ENCODE data around the gene TDRD7.

TDRD7 gene, protein sequence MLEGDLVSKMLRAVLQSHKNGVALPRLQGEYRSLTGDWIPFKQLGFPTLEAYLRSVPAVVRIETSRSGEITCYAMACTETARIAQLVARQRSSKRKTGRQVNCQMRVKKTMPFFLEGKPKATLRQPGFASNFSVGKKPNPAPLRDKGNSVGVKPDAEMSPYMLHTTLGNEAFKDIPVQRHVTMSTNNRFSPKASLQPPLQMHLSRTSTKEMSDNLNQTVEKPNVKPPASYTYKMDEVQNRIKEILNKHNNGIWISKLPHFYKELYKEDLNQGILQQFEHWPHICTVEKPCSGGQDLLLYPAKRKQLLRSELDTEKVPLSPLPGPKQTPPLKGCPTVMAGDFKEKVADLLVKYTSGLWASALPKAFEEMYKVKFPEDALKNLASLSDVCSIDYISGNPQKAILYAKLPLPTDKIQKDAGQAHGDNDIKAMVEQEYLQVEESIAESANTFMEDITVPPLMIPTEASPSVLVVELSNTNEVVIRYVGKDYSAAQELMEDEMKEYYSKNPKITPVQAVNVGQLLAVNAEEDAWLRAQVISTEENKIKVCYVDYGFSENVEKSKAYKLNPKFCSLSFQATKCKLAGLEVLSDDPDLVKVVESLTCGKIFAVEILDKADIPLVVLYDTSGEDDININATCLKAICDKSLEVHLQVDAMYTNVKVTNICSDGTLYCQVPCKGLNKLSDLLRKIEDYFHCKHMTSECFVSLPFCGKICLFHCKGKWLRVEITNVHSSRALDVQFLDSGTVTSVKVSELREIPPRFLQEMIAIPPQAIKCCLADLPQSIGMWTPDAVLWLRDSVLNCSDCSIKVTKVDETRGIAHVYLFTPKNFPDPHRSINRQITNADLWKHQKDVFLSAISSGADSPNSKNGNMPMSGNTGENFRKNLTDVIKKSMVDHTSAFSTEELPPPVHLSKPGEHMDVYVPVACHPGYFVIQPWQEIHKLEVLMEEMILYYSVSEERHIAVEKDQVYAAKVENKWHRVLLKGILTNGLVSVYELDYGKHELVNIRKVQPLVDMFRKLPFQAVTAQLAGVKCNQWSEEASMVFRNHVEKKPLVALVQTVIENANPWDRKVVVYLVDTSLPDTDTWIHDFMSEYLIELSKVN

DNA sequence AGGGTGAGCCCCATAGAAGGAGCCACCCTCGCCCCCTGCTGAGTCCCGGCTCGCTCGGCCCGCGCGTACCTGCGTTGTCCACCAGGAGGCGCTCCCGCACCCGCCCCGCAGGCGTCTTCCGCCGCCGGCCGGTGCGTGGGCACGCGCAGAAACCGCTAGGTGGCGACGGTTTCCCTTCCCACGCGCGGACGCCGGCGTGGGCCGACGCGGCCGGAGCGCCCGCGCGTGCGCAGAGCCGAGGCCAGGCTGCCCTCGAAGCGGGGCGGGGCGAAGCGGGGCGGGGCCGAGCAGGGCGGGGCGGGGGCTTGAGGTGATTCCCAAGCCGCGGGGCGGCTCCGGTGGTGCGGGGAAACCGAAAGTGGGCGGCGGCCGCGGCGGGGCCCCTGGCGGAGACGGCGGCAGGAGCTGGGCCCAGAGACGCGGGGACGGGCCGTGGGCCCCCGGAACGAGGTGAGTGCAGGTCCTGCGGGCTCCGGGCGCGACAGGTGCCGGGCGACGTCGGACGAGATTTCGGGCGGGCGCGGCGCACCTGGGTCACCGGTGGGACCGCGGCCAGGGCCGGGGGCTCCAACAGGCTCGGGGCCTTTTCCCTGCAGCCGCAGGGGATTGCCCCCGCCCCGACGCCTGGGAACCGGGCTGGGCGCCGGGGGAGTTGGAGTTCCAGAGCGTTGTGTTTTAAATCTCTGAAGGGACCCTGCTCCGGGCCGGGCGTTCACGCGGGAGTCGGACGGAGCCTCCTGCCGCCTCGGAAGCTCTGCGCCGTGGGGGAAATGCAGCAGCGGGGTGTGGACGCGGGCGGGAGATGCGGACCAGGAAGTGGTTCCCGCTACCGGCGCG, at the start of gene TDRD7:
TSS of gene TDRD7 (plus strand) at position 308 of the 837 bp plus-strand sequence. CDS start 16,370 bp downstream, outside the sequence.
- peak; percentile 66 for DNase-seq

DNA sequence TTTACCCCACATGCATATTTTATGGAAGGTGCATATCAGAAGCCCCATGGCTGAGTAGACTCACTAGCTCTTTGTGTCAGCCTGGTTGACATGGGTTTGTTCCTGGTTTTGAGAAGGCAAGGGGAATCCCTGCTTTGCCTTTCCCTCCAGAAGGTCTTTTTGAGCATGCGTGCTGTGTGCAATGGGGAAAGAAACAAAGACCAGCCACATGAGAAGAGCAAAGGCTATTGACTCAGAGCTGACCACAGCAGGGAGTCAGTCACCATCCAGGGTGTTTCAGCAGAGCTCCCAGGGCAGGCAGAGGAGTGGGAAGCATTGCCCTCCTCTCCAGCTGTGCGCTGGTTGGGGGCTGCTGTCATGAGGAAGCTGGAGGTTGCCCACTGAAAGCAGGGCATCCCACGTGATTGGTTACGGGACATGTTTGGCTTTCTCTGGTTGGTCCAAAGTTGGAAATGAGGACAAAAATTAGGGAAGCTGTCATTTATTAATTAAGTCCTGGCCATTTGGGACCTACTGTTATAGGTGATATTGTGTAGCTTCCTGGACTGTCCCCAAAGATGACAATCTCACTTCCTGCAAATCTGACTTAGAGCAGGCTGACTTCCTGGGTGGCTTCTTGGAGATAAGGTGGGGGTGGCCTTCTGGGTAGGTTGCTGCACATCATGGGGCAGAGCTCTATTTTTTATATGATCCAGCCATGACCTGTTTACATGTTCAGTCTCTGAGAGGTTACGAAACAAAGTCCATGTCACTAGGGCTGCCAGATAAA, 48.9 kb upstream of the TDRD7 start:
- DNase-seq, result no peak

DNA sequence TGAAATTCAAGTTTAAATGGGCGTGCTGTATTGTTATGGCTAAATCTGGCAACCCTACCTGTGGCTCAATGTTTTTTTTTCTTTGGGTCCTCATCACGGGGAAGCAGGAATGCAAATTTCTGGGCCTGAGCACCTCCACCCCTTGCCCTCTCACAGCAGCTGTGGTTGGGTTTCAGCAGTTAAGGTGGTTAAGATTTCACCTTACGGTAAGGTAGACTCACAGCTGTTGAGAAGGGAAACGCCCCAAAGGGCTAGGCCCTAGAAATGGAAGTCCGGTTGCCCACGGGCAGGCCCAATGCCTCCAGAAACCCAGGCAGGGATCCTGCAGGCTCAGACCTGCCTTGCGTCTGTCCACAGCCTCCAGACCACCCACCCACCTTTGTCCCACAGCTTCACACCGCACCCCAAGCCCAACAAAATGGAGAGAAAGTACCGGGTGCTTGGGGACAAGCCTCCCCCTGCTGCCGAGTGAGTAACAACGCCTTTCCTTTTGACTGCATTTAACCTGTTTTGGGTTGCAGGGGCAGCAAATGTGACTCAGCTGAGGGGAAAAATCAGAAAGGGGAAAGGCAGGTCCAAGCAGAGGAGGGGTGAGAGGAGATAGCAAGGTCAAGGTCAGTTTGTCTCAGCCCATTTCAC, 48.1 kb upstream of the TDRD7 start:
- DNase-seq, result no peak

DNA sequence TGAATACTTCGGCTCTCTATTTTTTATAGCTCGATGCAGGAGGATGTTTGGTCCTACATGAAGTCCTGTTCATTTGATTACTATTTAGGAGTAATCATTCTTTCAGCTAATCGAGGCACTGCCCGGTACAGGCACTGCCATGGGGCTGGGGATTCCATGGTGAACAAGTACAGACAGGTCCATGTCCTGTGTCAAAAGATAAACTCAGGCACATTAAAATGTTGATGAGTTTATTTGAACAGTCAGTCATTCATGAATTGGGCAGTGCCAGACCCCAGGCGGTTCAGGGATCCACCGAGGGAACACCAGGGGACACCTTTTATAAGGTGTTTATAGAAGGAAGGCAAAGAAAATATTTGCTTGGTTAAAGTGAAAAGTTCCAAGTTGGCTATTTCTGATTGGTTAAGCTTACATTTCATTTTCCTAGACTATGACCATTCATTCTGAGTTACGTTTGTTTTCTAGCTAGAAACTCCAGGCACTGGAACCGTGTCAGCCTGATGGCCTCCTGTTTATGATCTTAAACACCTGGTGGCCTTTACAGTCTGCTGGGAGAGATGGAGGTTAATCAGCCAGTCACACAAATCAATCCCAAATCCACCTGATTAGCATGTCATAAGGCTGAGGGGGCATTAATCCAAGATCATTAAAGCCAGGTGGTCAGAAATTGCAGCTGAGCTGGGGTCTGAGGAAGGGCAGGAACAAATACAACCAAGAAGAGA, 47.0 kb upstream of the TDRD7 start:
- DNase-seq, result no peak

DNA sequence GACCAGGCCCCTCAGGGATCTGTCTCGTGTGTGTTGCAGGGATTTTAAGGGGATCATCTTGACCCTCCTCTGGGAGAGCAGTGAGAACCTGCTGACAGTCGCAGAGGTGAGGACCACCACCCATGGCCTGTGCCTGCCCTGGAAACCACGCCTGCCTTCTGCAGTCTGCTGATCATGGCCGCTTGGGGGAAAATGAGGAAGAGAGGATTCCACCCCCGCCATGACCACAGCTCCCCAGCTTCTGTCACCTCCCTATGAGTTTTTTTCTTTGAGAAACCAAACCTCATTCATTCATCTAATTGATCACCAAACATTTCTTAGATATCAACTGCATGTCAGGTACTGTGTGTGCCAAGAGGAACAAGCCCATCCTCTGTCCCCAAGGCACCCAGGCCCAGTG, 46.3 kb upstream of the TDRD7 start:
- no peak for DNase-seq

DNA sequence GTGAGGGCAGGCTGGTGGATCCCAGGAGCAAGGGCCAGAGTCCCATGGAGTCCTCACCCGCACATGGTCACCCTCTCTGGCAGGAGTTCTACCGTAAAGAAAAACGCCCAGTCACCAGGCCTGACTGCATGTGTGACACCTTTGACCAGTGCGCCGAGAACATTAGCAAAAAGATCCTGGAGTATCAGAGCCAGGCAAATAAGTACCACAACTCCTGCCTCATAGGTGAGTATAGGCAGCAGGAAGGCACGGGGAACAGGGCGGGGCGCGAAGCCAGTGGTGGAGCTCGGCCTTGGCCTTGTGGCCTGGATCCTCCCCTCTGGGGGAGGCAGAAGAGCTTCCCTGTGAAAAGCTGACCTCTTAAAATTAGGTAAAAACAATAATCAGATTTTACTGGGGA, 45.4 kb upstream of the TDRD7 start:
- no peak for DNase-seq

DNA sequence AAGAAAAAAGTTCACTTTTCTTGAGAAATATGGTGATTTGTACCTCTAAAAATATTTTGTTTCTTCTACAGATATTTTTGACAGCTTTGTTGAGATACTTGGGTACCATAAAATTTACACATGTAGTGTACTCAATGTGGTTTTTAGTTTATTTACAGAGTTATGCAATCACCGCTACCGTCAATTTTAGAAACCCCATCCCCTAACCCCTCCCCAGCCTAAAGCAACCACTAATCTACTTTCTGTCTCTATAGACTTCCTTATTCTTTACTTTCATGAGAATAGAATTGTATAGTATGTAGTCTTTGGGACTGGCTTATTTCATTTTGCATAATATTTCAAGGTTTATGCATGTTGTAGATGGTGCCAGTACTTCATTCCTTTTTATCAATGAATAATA, 45.0 kb upstream of the TDRD7 start:
- no peak for DNase-seq

DNA sequence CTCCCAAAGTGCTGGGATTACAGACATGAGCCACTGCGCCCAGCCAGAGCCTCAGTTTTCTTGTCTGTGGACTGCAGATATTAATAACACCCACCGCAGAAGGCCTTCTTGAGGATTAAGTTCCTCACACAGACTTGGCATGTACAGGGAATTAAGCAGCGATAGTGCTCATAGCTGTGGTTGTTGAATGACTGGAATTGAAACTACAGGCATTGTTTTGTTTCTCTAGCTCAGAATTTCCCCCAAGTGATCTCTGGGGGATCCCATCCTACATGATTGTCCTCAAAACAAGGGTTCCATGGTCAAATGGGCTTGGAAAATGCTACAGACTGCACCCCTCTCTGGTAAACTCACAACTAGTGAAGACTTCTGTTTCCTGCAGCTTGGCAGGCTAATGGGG, 44.2 kb upstream of the TDRD7 start:
- no peak for DNase-seq

DNA sequence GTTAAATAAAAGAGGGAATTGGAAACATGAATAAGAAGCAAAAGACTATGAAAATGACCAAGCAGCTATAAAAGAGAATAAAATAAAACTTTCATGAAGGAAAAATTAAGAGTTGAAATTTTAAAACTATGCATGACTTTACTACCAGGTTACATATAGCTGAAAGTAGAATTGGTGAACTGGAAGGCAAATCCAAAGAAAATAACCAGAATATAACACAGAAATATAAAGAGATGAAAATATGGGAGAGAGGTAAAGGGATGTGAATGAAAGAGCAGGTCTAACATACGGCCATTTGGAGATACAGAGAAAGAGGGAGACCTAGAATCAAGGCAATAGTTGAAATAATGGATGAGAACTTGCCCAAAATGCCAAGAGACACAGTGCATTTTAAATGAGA, 42.9 kb upstream of the TDRD7 start:
- no peak for DNase-seq

DNA sequence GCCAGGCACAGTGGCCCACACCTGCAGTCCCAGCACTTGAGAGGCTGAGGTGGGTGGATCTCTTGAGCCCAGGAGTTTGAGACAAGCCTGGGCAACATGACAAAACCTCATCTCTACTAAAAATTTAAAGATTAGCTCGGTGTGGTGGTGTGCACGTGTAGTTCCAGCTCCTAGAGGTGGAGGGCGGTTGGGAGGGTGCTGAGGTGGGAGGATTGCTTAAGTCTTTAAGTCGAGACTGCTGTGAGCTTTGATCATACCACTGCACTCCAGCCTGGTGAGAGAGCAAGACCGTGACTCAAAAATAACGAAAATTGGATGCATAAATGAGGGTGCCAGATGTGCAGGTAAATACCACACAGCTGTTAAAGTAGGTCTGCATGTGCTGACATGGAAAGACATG, 39.3 kb upstream of the TDRD7 start:
- DNase-seq, result no peak

DNA sequence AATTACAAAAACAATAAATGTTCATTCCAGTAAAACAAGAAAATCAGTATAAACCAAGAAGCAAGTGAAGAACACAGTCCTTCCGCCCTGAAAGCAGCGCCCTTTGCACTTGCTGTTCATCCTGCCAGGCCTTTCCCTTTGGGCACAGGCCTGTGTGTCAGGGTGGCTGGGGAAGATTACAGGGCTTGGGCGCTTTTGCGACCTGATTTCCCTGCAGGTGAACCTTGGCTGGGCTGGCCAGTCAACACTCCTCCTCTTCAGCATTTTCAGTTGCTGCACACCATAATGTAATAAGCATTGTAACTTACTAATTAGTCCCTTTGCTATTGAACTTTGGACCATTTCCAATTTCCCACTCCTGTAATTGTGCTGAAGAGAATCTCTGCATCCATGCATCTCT, 38.6 kb upstream of the TDRD7 start:
- DNase-seq, result no peak

DNA sequence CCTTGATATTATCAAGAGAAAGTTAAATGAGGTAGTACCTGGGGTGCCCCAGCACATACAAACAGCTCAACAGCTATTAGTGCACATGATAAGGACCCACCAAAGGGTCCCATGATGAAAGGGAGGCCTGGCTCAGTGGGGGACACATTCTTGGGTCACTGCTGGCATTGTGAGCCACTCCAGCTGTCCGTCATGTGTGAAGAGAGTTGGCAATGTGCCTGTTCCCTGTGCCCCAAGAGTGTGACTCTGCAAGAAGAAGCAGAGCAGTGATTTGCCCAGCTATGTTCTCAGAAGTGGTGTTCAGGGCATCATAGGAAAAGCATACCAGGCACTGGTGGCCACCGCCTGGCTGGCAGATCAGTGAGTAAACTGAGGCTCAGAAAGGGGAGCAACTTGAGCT, 37.1 kb upstream of the TDRD7 start:
- no peak for DNase-seq

DNA sequence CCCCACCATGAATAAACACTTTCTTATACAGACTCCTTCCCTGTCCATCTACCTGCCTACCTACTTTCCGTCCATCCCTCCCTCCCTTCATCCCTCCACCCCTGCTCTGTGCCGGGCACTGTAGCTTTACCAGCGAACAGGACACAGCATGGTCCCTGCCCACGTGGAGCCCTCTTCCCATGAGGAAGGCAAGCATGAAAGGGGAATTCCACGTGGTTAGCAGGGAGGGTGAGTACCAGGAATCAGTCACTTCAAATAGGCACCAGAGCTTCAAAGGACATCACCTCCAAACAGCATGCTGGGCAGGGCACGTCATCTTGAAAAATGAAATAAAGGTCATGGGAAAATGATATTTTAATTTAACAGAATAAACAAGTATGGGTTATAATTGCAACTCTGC, 35.0 kb upstream of the TDRD7 start:
- DNase-seq, result no peak

DNA sequence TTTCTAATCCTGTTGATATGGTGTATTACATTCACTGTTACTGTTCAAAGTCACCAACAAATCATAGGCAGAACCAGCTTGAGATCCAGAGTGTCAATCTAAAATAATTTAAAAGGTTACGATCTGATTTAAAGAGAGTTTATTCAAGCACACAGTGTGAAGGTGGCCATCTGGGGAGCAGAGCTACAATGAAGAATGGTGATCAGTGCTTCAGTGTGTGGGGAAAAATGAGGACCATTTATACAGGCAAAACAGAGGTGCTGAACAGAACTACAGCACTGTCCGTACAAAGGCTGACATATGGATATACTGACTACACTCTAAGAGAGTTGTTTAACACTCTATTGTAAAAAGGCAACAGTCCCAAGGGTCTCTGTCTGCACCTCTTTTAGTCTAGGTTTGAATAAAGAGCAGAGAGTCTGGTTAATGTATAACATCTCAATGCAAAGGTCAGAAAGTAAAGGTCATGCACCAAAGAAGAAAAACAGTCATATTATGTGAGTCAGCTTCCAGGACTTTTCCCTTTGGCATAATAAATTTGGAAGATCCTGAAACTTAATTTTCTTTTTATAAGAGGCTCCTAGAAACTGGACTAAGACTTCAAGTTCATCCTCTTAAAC, 29.7 kb upstream of the TDRD7 start:
- no peak for DNase-seq

DNA sequence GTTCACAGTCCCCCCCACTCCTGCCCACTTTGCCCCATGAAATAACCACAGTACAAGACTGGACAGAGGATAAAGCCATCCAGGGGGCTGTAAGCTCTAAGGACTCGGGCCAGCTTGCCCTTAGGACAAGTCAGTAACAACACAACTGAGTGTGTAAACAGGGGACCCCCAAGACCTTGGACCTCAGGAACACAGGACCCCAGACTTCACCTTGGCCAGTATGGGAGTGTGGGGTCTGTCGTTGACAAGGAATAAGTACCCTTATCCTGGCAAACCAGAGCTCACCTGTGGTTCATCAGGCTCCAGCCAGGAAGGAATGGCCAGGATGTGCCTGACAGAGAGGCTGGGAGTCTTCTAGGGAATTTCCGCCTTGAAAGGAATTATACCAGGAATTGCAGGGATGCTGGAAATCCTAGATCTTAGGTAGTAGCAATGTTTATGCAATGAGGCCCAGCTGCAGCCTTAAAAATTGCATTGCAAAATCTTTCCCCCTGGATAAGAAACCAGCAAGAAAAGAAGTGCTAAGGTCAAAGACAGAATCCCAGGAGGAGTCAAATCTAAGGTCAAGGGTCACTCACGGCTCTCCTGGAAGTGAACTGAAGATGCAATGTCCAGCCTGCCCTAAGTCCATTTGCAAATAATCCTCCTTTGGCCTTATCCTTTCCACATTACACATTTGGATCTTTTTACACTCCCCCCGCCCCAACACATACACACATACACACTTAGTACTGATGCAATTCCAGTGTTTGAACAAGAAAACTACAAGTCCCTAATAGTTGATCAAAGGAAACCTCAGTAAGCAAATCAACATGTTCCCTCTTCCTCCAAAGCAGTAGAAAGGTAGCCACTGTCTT, 27.3 kb upstream of the TDRD7 start:
- DNase-seq, result no peak

DNA sequence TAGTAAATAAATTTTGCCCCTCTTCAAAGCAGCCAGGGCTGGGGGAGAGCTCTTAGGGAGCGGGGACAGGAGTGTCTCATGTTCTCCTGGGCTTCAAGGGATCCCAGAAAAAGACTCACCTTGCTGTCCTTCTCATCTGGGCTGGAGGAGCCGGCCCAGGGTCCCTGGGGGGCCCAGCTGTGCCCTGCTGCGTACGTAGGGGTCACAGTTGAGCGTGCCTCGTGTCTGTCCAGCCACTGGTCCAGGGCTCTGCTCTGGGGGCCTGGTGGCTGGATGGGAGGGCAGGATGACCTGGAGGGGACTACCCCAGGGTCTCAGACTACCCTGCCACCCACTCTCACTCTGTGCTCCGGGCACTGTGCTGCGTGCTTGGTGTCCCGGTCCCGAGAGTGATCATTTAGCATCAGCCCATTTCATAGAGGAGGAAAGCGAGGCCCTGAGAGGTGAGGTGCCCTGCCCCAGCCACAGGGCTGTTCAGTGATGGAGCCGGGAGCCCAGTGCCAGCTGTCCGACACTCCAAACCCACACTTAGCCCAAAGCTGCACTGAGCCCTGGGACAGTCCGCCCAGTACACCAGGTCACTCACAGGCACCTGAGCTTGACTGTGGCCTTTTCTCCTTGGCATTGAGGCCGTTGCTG, 26.2 kb upstream of the TDRD7 start:
- DNase-seq, result no peak

DNA sequence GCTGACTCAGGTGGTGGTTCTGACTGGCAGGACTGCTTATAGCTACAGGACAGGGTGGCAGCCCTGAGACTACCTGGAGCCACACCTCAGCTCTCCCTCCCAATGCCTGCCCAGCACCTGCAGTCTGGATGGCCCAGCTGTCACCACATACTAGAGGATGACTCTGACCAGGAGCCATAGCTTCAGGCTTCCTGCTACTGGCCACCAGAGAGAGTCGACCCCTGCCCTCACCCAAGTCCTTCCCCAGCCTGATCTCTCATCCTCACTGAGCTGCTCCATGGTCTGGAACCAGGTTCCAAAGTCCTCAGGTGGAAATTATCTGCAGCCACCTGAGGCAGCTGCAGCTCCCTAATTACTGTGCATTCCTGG, 25.6 kb upstream of the TDRD7 start:
- no peak for DNase-seq

DNA sequence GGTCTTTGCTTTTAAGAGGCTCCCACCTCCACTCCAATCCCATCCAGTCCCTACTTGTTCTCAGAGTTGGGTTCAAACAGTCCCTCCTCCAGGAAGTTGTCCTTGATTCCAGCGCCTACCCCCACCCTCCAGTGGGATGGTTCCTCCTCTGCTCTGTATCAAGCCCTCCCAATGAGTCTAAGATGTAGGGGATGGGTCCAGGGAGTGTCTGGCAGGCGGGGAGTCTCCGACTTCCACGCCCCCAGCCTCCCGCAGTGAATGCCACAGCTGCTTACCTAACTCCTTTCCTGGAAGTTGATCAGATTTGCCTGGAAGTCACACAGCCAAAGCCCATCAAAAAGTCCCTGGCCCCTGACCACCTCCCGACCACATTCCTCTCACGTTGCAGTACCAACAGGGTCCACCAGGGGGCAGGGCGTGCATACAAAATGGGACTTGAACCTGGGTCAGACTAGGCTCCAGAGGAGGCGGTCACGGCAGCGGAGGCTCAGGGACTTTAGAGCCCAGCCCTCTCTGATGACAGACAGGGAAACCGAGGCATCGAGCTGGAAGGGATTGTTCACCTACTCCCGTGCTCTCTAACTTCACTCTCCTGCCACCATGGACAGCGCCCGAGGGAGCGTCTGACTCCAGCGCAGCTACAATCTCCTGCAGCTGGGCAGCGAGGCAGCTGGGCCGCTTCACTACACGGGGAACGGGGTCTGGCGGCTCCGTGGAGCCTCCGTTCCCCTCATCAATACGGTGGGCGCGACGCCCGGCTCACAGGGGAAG, 25.0 kb upstream of the TDRD7 start:
- DNase-seq, result peak; percentile 17

Data from NK-92 treated with Interleukin-12 subunit alpha and Interleukin-12 subunit beta, amount 100 ng/mL, for 24 hours (cell line).